ENCODE results near the gene CD8A. TPM values are rescaled to one million over a fixed set of nuclear protein-coding genes. Genes with fewer than 3 reads are reported as not detected.
"Not testable (repeated sequence)": the region's sequence is repeated elsewhere in the genome, so short reads cannot be mapped to it uniquely, and the experiment has no call there.

Gene CD8A
- total RNA-seq (2021; fragmentation: NEBNext Ultra II Directional; extraction: Animal tissue kit (Norgen Biotek cat#: 25700)) = not detected
- long read RNA-seq = 0 reads

DNA sequence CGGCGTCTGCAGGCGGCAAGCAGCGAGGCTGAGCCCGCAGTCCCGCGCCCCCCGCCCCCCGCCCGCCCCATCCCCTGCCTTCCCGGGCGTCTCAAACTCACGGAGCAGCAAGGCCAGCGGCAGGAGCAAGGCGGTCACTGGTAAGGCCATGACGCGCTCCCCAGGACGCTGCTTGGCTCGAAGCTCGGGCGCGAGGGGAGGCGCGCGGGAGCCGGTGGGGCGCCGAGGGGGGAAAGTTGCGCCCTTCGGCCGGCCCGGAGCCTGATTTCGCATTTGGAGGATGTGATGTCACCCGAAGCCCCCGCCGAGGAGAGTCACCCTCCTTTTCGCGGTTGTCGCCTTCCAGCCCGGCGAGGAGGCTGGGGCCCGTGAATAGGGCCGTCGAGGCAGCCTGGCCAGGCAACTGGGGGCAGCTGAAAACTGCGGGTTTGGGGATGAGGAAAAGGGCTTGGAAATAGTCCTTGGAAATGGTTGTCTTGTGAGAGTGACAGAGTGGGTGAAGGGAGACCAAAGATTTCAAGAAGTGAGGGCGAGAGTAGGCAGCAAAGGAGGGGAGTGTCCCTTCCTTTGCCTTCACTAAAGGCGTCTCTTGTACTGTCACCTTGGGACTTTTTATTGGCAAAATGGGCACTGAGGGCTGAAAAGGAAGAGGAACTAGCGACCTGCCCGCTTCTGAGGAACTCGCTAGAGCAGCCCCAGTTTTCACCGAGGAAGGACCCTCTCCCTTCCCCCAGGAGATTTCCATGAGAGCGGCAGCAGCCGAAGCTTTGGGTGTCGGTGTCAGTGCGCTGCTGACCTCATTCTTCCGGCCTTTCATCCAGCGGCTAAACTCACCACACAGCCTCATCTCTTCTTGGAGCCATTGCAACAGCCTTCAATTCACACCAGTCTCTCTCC is at the start of gene CD8A:
Gene CD8A (minus strand): TSS at position 238 of the 897 bp plus-strand sequence. CDS start 88 bp downstream, at position 150.
- Mint-ChIP-seq H3K9me3 (peaks cover 10% of the 10 kb centered on the region), H3K36me3 (ENCODE audit: low read depth) (peaks cover 6% of the 10 kb centered on the region), H3K27ac (no peak within 1 kb of the TSS), H3K4me1 (ENCODE audit: low read depth) (peaks cover 8% of the 10 kb centered on the region), H3K27me3 (ENCODE audit: insufficient read depth) (peaks cover 62% of the 10 kb centered on the region), H3K4me3 (peak within 1 kb of the TSS; percentile 31)
- TF ChIP-seq, protein P1, sequence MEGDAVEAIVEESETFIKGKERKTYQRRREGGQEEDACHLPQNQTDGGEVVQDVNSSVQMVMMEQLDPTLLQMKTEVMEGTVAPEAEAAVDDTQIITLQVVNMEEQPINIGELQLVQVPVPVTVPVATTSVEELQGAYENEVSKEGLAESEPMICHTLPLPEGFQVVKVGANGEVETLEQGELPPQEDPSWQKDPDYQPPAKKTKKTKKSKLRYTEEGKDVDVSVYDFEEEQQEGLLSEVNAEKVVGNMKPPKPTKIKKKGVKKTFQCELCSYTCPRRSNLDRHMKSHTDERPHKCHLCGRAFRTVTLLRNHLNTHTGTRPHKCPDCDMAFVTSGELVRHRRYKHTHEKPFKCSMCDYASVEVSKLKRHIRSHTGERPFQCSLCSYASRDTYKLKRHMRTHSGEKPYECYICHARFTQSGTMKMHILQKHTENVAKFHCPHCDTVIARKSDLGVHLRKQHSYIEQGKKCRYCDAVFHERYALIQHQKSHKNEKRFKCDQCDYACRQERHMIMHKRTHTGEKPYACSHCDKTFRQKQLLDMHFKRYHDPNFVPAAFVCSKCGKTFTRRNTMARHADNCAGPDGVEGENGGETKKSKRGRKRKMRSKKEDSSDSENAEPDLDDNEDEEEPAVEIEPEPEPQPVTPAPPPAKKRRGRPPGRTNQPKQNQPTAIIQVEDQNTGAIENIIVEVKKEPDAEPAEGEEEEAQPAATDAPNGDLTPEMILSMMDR (IDR thresholded peaks at IDR 0.05) = no peak
- DNase-seq = no peak

DNA sequence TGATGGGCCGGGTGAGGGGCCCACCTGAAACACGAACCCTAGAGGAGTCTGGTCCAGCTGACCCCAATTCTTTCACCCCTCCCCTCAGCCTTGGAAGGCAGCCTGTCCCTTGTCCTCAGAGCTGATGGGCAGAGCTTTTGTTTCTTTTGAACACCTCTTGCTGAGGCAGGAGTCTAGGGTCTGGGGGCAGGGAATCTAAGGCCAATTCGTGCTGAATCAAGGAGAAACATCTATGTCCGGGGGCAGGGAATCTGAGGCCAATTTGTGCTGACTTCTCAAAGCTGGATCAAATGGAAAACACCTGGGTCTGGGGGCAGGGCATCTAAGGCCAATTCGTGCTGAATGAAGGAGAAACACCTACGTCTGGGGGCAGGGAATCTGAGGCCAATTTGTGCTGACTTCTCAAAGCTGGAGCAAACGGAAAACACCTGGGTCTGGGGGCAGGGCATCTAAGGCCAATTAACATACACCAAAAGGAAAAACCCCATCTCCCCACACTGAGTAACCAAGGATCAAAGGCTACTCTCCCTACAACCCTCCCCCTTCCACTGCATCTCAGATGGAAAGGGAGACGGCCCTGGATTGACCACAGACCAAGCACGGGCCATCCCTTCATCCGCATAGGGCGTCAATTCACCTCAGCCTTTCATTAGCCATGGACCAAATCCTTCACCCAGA is 49.3 kb upstream of the CD8A start:
- H3K4me1 Mint-ChIP-seq (ENCODE audit: low read depth); H3K9me3 Mint-ChIP-seq; H3K36me3 Mint-ChIP-seq (ENCODE audit: low read depth); H3K4me3 Mint-ChIP-seq; DNase-seq; H3K27ac Mint-ChIP-seq: not testable (repeated sequence)
- H3K27me3 Mint-ChIP-seq (ENCODE audit: insufficient read depth) = peaks cover 10% of the 10 kb centered on the region

DNA sequence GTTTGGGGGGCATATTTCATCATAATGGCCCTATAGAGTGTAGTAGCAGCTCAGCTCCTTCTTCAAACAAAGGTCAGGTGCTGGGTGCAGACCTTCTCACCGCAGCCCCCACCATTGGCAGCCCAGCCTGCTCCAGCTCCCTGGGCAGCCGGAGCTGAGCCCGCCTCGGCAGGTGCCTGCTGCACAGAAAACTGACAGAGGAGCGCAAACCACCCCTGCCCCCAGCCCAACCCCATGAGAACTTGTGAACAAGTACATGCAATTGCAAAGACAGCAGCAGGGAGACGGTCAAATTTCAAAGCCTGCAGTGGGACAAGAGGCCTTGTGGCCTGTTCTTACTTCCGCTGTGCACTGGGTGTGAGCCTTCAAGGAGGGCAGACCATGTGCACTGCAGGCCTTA is 48.7 kb upstream of the CD8A start:
- H3K9me3 Mint-ChIP-seq; DNase-seq; H3K27me3 Mint-ChIP-seq (ENCODE audit: insufficient read depth); H3K4me1 Mint-ChIP-seq (ENCODE audit: low read depth); H3K27ac Mint-ChIP-seq; H3K36me3 Mint-ChIP-seq (ENCODE audit: low read depth); H3K4me3 Mint-ChIP-seq: not testable (repeated sequence)

DNA sequence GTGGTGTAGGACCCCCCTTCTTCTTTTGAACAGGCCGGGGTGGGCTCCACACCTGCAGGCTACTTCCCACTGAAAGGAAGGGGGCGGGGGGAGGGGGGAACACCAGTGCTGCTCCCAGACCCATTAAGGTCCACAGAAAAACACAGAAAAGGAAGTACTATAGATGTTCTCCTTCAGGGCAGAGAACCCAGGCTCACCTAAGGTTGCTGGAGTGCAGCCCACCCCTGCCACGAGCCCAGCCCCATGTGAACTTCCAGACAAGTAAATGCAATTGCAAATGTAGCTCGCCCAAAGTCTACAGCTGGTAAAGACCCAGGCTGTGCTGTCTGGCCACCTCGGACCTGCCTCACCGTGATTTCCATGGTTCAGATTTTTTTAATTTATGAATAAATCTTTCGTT is 47.0 kb upstream of the CD8A start:
- not testable (repeated sequence) for H3K4me3 Mint-ChIP-seq; H3K9me3 Mint-ChIP-seq; H3K27me3 Mint-ChIP-seq (ENCODE audit: insufficient read depth); DNase-seq; H3K36me3 Mint-ChIP-seq (ENCODE audit: low read depth); H3K4me1 Mint-ChIP-seq (ENCODE audit: low read depth); H3K27ac Mint-ChIP-seq

DNA sequence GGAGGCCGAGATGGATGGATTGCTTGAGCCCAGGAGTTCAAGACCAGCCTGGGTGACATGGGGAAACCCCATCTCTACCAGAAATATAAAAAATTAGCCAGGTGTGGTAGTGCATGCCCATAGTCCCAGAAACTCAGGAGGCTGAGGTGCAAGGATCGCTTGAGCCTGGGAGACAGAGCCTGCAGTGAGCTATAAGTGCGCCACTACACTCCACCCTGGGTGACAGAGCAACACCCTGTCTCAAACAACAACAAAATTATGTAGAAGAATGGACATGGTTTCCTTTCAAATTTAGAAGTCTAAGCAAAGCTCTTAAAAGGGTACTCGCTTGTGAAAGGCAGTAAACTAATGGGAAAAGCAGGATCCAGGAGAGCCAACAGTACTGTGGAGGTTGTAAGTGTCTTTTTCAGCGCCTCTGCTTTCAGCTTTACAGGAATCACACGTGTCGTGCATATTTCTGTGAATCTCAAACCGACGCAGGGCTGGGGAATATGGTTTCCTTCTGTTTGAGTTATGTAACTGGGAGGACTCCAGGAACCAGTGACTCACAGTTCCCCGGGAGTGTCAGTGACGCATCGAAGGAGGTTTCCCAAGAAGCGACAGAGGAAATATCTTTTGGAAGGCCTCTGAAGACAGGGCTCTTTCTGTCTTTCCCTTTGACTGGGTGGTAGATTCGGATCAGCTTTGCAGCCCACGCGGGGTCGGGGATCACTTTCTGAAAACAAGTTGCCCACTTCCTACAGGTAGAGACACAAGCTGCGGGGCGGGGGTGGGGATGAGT is 46.4 kb upstream of the CD8A start:
- Mint-ChIP-seq H3K27ac (peak overlapping the region; percentile 55; the same call in 1 of the 2 replicates), H3K4me3 (peak overlapping the region; percentile 76), H3K27me3 (ENCODE audit: insufficient read depth) (peaks cover 12% of the 10 kb centered on the region)
- not testable (repeated sequence) for H3K36me3 Mint-ChIP-seq (ENCODE audit: low read depth); H3K9me3 Mint-ChIP-seq; H3K4me1 Mint-ChIP-seq (ENCODE audit: low read depth)
- DNase-seq = peak; percentile 86

DNA sequence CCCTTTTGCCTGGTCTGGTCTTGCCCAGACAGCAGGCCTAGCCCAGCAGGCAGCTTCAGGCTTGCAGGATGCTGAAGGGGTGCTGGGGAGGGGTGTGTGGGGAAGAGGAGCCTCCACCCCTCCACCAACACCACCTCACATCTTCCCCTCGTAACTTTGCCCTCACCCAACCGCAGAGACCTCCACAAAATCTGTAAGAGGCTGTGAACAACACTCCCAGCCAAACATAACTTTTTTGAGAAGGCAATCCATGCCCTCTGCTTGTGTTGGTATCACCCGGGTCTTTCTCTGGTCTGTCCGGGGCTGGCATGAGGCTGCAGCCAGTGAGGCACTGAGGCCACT is 44.8 kb upstream of the CD8A start:
- Mint-ChIP-seq H3K27me3 (ENCODE audit: insufficient read depth) (peaks cover 24% of the 10 kb centered on the region), H3K4me1 (ENCODE audit: low read depth) (peaks cover 11% of the 10 kb centered on the region; the same call in 1 of the 2 replicates)
- not testable (repeated sequence) for H3K27ac Mint-ChIP-seq; H3K36me3 Mint-ChIP-seq (ENCODE audit: low read depth); DNase-seq; H3K9me3 Mint-ChIP-seq; H3K4me3 Mint-ChIP-seq

DNA sequence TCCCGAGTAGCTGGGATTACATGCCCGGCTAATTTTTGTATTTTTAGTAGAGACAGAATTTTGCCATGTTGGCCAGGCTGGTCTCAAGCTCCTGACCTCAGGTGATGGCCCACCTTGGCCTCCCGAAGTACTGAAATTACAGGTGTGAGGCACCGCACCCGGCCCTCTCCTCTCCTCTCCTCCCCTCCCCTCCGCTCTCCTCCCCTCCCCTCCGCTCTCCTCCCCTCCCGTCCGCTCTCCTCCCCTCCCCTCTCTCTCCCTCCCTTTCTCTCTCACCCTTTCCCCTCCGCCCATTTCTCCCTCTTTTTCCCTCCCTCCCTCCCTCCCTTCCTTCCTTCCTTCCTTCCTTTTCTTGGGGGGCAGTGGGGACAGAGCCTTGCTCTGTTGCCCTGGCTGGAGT is 42.6 kb upstream of the CD8A start:
- H3K9me3 Mint-ChIP-seq = no peaks in the 10 kb centered on the region
- no peaks in the 10 kb centered on the region for H3K36me3 Mint-ChIP-seq (ENCODE audit: low read depth)
- TF ChIP-seq, protein P1 (IDR thresholded peaks at IDR 0.05) = no peak
- H3K4me1 Mint-ChIP-seq (ENCODE audit: low read depth) = peaks cover 11% of the 10 kb centered on the region; the same call in 1 of the 2 replicates
- H3K27ac Mint-ChIP-seq = no peak overlapping the region
- no peak overlapping the region for H3K4me3 Mint-ChIP-seq
- DNase-seq = no peak
- H3K27me3 Mint-ChIP-seq (ENCODE audit: insufficient read depth) = peaks cover 27% of the 10 kb centered on the region
